Activated T-cell treated with anti-CD3 and anti-CD28 coated beads for 24 hours (primary cell): Measurements from ENCODE around the gene SLMAP.

Experiments
- DNase-seq: peaks from one replicate; pipeline ENCODE4 v3.0.0-alpha.2; 2020; ENCODE audit warnings: low read depth

SLMAP gene, protein sequence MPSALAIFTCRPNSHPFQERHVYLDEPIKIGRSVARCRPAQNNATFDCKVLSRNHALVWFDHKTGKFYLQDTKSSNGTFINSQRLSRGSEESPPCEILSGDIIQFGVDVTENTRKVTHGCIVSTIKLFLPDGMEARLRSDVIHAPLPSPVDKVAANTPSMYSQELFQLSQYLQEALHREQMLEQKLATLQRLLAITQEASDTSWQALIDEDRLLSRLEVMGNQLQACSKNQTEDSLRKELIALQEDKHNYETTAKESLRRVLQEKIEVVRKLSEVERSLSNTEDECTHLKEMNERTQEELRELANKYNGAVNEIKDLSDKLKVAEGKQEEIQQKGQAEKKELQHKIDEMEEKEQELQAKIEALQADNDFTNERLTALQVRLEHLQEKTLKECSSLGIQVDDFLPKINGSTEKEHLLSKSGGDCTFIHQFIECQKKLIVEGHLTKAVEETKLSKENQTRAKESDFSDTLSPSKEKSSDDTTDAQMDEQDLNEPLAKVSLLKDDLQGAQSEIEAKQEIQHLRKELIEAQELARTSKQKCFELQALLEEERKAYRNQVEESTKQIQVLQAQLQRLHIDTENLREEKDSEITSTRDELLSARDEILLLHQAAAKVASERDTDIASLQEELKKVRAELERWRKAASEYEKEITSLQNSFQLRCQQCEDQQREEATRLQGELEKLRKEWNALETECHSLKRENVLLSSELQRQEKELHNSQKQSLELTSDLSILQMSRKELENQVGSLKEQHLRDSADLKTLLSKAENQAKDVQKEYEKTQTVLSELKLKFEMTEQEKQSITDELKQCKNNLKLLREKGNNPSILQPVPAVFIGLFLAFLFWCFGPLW

DNA sequence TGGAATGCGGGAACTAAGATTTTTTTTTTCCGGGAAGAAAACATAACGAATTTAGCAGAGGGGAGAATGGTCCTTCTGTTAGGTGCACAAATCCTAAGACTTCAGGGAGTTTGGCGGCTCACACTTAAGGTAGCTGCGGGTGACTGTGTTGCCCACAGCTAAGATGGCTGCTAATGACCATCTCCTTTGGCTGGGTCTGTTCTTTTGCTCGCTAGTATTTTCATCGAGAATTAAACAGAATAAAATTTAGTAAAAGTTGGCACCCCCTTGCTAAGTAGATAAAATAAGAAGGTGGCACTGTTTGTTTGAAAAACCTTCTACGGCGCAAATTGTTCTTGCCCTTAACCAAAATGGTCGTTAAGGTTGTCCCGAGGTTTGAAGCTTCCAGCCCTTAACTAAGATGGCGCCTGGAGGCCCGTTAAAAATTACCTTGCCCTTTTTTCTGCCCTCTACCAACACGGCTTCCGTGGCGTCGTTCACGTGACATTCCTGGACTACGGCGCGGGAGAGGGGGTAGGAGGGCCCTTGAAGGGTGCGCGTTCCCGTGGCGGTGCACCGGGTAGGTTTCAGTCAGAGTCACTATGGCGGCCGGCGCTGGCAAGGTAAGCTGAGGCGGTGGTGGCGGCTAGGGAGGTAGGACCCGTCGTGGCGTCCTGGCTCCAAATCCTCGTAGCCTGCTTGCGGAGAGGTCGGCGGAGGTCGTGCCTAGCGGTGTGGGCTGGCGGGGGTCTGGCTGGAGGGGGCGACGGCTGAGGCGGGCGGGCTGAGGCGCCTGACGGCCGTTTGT is at the start of gene SLMAP:
Gene SLMAP (plus strand): TSS at position 569 of the 787 bp plus-strand sequence. CDS start 1,343 bp downstream, outside the sequence.
- DNase-seq, result peak; percentile 95

- DNase-seq, result no peak
These were observed 49.6 kb upstream of the SLMAP start for GRCh38 chr3:57706462-57706861.

DNA sequence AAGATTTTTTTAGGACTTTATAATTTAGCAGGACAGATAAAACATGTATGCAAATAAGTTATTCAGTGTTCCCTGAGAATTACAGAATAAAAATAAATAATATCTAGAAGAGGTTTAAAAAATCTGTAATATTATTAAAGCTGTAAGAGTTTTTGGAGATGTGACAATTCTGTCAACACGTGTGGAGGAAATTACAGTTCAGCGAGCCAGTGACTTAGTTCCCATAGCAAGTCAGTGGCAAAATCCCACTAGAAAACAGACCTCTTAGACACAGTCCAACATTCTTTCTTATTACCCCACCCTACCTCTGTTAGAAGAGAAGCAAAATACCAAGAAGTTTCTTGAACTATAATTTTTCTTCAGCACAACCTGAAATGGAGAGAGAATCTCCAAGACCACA is 47.1 kb upstream of the SLMAP start:
- no peak for DNase-seq

DNA sequence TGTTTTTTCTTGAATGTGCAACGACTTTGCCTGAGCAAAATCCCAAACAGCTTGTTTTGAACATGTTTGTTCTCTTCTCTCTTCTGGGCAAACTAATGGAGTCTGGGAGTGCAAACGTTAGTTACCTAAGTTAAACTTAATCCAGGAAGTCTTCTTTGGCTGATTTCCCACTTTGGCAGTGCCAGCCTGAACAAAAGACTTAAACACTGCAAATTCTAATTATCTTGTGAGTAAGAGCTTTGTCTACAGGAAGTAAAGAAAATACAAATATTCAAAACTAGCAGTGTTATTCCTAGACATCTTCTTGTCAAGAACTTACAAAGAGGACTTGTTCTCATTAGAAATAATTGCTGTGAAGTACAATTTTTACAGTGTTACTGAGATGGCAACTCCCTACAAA is 46.5 kb upstream of the SLMAP start:
- no peak for DNase-seq

DNA sequence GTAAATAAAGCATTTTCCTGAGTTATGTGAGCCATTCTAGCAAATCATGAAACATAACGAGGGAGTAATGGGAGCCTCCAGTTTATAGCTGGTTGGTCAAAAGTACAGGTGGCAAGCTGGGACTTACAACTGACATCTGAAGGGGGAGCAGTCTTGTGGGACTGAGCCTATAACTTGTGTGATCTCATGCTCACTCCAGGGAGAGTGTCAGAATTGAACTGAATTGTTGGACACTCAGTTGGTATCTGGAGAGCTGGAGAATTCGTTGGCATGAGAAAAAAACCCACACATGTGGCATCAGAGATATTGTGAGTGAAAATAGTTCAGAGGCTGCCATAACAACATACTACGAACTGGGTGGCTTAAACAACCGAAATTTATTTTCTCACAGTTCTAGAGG is 40.4 kb upstream of the SLMAP start:
- DNase-seq, result no peak

- DNase-seq, result no peak
These were observed 38.8 kb upstream of the SLMAP start for GRCh38 chr3:57717205-57717868.

DNA sequence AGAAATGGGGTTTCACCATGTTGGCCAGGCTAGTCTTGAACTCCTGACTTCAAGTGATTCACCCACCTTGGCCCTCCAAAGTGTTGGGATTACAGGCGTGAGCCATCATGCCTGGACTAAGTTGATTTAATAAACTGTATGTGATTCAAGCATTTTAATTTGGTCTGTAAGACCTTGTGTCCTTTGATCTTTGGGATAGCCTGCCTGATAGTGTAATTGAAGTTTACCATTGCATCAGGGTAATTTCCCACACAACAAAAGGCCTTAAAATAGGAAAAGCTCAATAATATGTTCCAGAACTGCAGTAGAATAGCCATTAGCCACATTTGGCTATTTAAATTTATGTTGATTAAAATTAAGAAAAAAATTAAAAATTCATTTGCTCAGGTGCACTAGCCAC is 38.0 kb upstream of the SLMAP start:
- DNase-seq, result no peak

DNA sequence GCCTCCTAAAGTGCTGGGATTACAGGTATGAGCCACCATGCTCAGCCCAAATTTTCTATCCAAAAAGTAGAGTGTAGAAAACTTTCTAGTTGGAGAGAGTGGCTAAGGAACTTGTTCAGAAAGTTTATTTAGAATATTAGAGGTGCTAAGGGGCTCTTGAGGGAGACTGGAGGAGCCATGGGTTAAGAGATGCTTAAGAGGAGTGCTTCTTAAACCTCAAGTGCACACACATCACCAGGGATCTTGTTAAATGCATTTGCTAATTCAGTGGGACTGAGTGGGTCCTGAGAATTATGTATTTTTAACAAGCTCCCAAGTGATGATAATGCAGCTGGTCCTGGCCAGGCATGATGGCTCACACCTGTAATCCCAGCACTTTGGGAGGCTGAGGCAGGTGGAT is 29.7 kb upstream of the SLMAP start:
- no peak for DNase-seq

DNA sequence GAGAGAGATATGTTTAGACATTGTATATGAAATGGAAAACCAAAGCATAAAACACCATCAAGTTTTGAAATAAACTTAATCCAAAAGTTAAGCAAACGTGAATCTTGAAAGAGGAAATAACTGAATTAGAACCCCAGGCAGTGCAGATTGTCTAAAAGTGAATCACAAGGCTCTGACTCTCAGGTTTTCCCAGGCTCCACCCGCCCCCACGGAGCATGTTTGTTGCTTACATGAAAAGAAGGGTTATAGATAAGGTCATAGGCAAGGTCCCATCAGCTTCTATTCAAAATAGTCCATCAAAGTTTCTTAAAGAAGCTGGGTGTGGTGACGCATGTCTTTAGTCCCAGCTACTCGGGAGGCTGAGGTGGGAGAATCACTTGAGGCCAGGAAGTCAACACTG is 29.0 kb upstream of the SLMAP start:
- DNase-seq, result no peak

GRCh38 chr3:57729334-57730045 is 26.6 kb upstream of the SLMAP start:
- no peak for DNase-seq

- no peak for DNase-seq
These were observed 25.4 kb upstream of the SLMAP start for GRCh38 chr3:57730682-57731081.

GRCh38 chr3:57731311-57731710 is 24.8 kb upstream of the SLMAP start:
- no peak for DNase-seq

GRCh38 chr3:57733790-57734189 is 22.3 kb upstream of the SLMAP start:
- DNase-seq, result no peak

GRCh38 chr3:57735405-57735804 is 20.7 kb upstream of the SLMAP start:
- no peak for DNase-seq

DNA sequence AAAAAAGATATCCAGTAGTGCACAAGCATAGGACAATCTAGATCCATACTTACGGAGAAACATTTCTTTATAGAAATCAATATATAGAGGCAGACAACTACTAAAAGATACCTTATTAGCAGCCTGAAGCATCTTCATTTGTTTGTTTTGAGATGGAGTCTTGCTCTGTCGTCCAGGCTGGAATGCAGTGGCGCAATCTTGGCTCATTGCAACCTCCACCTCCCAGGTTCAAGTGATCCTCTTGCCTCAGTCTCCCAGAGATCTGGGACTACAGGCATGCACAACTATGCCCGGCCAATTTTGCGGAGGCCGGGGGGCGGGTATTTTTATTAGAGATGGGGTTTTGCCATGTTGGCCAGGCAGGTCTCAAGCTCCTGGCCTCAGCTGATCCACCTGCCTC is 18.3 kb upstream of the SLMAP start:
- DNase-seq, result no peak

- DNase-seq, result no peak
These were observed 17.7 kb upstream of the SLMAP start for GRCh38 chr3:57738391-57738790.

DNA sequence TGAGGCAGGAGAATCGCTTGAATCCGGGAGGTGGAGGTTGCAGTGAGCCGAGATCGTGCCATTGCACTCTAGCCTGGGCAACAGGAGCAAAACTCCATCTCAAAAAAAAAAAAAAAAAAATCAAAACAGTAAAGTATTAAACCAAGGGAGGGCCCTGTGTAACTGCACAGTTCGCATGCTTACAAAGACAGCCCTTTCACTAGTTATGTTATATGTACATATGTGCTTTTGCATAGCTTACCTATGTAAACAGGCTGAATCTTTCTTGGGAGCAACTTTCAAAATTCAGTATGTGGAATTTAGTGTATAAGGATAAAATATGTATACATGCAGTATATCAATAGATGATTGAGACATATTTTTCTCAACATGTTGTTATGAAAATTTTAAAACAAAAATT is 16.1 kb upstream of the SLMAP start:
- no peak for DNase-seq

- no peak for DNase-seq
These were observed 12.6 kb upstream of the SLMAP start for GRCh38 chr3:57743496-57743895.

- DNase-seq, result no peak
These were observed 11.0 kb upstream of the SLMAP start for GRCh38 chr3:57745101-57745500.

DNA sequence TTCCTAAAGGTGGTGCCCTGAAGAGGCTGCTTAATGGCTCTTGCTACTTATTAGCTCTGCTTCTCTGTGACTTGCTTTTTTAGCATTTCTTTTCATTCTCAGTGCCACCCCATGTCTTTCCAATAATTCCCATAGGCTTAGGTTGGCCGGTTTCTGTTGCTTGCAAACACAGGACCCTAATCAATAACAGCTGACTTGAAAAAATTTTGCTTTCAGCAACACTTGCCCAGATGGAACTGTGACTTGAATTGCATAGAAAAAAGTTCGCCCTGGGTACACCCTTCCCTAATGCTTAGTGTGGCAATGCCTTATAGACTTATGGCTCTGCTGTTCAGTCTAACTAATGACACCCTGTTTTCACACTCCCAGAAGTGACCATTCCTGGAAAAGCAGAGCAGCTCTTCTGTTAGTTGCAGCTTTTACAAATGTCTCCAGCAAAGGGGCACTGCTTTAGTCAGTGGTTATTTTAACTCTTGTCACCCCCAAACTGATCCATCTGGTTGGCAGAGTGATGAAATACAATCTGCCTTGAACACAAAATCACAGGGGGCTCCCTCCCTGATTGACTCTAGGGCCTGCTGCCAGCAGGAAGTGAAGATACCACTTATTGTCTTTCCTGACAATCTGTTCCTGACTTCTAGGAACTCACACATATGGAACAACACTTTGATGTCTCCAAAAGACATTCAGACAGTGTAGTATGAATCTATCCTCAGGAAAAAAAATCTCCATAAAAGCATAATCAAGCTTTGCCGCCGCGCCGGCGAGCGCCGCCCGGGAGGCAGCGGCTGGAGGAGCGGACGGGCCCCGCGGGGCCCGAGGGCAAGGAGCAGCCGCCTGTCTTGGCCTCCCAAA is 9.7 kb upstream of the SLMAP start:
- no peak for DNase-seq
